Erythroblast (primary cell): ENCODE data around the gene FOLR1.
"Not testable (repeated sequence)": the region's sequence is repeated elsewhere in the genome, so short reads cannot be mapped to it uniquely, and the experiment has no call there.

Experiments
- DNase-seq, 2 experiments: peaks; one replicate each; lab custom pipeline; 2025; lab: John Stamatoyannopoulos, UW
- GATA1 ChIP-seq: IDR thresholded peaks from 2 replicates; pipeline ENCODE4 v1.6.1; 2011; ENCODE audit warnings: low read depth, mild to moderate bottlenecking, control low read depth, low read length, moderate library complexity
- POLR2A ChIP-seq: IDR thresholded peaks from 2 replicates; pipeline ENCODE4 v1.6.1; 2011; ENCODE audit warnings: mild to moderate bottlenecking, low read length

The FOLR1 gene

GRCh38 chr11:72191961-72192381 lies at the start of gene FOLR1:
Gene FOLR1 (plus strand): TSS chr11:72192140. CDS start chr11:72192174, 34 bp downstream.
- TF ChIP-seq POLR2A: no peak
- no peak for TF ChIP-seq GATA1
- no peak for DNase-seq

GRCh38 chr11:72142543-72142942 lies 49.4 kb upstream of the FOLR1 start:
- not testable (repeated sequence) for DNase-seq

GRCh38 chr11:72144807-72145565 lies 47.0 kb upstream of the FOLR1 start:
- DNase-seq: no peak
- TF ChIP-seq GATA1: no peak
- TF ChIP-seq POLR2A: no peak

GRCh38 chr11:72146625-72147024 lies 45.3 kb upstream of the FOLR1 start:
- TF ChIP-seq POLR2A (no peak), GATA1 (no peak)

GRCh38 chr11:72150882-72151281 lies 41.1 kb upstream of the FOLR1 start:
- no peak for TF ChIP-seq GATA1

More at GRCh38 chr11:72146625-72147024, 45.3 kb upstream of the FOLR1 start:
- DNase-seq: no peak

GRCh38 chr11:72153874-72154273 lies 38.1 kb upstream of the FOLR1 start:
- DNase-seq: not testable (repeated sequence)

More at GRCh38 chr11:72150882-72151281, 41.1 kb upstream of the FOLR1 start:
- DNase-seq: no peak

- no peak for DNase-seq
- TF ChIP-seq POLR2A (no peak), GATA1 (no peak)
These were observed 37.1 kb upstream of the FOLR1 start for GRCh38 chr11:72154816-72155215.

GRCh38 chr11:72155751-72156150 lies 36.2 kb upstream of the FOLR1 start:
- no peak for DNase-seq
- TF ChIP-seq POLR2A: no peak
- TF ChIP-seq GATA1: no peak

GRCh38 chr11:72157131-72157530 lies 34.8 kb upstream of the FOLR1 start:
- DNase-seq: peak; percentile 38 to 54
- TF ChIP-seq GATA1 (no peak), POLR2A (peak; percentile 22)

- no peak for DNase-seq
- TF ChIP-seq GATA1: no peak
- TF ChIP-seq POLR2A: no peak
These were observed 31.6 kb upstream of the FOLR1 start for GRCh38 chr11:72160319-72160718.

- TF ChIP-seq POLR2A (no peak), GATA1 (no peak)
- no peak for DNase-seq
These were observed 28.9 kb upstream of the FOLR1 start for GRCh38 chr11:72162891-72163492.

- not testable (repeated sequence) for DNase-seq
These were observed 27.8 kb upstream of the FOLR1 start for GRCh38 chr11:72164187-72164586.

GRCh38 chr11:72169046-72169555 lies 22.8 kb upstream of the FOLR1 start:
- not testable (repeated sequence) for DNase-seq

GRCh38 chr11:72169754-72170153 lies 22.2 kb upstream of the FOLR1 start:
- DNase-seq: not testable (repeated sequence)

- DNase-seq: not testable (repeated sequence)
These were observed 19.9 kb upstream of the FOLR1 start for GRCh38 chr11:72172043-72172442.
